Renal cortex interstitium (tissue), 15 donors: ENCODE measurements around the gene LRRC37A2. TPM values are rescaled to one million over a fixed set of nuclear protein-coding genes. Genes with fewer than 3 reads are reported as not detected.
"Not testable (repeated sequence)": the region's sequence is repeated elsewhere in the genome, so short reads cannot be mapped to it uniquely, and the experiment has no call there.

ENCODE experiments used
- DNase-seq, 11 donors: peaks; one replicate each; pipeline ENCODE4 v3.0.0-alpha.2; 2013; ENCODE audit warnings: low read depth in 9 of 11, low spot score in 4 of 11; ENCODE audit errors: extremely low read depth in 1 of 11
- long read RNA-seq, 16 experiments: transcript quantifications; one replicate each; lab custom pipeline, GENCODE V29; 2026
- polyA plus RNA-seq, 3 donors: library from polyadenylated mRNA; unstranded; fragments of 120-200 nt; gene quantifications; one replicate each; pipeline ENCODE4 v1.2.1, GENCODE V29; 2013; ENCODE audit not compliant: insufficient read length in 3 of 3

LRRC37A2 gene
- polyA plus RNA-seq = 10 to 100 TPM; 37.2 to 62.8 (median 42.5) TPM
- long read RNA-seq, donor 1, partial matches to known transcripts = 0 of 4 reads
- long read RNA-seq, donor 1, other reads (novel, unspliced or antisense) = 0 of 4 reads
- long read RNA-seq, donor 2, full-length matches to known transcripts = 4 of 4 reads
- long read RNA-seq, donor 2, partial matches to known transcripts = 0 of 4 reads
- long read RNA-seq, donor 2, other reads (novel, unspliced or antisense) = 0 of 4 reads
- long read RNA-seq, donor 3, partial matches to known transcripts = 0 of 3 reads
- long read RNA-seq, donor 3, other reads (novel, unspliced or antisense) = 0 of 3 reads
- long read RNA-seq, donor 4, transcript LRRC37A2-202 (6 exons, 3,082 nt) = major isoform, 21 of 32 reads
- long read RNA-seq, donor 4, partial matches to known transcripts = 11 of 32 reads
- long read RNA-seq, donor 4, other reads (novel, unspliced or antisense) = 0 of 32 reads
- long read RNA-seq, donor 5 = 0 reads
- long read RNA-seq, donor 6, partial matches to known transcripts = 0 of 2 reads
- long read RNA-seq, donor 6, other reads (novel, unspliced or antisense) = 0 of 2 reads
- long read RNA-seq, donor 7, full-length matches to known transcripts = 13 of 23 reads
- long read RNA-seq, donor 7, partial matches to known transcripts = 10 of 23 reads
- long read RNA-seq, donor 7, other reads (novel, unspliced or antisense) = 0 of 23 reads
- long read RNA-seq, donor 8 = 0 reads
- long read RNA-seq, donor 9, partial matches to known transcripts = 0 of 2 reads
- long read RNA-seq, donor 9, other reads (novel, unspliced or antisense) = 0 of 2 reads
- long read RNA-seq, donor 10, partial matches to known transcripts = 0 of 7 reads
- long read RNA-seq, donor 10, other reads (novel, unspliced or antisense) = 5 of 7 reads
- long read RNA-seq, donor 11, partial matches to known transcripts = 0 of 1 reads
- long read RNA-seq, donor 11, other reads (novel, unspliced or antisense) = 0 of 1 reads
- long read RNA-seq, donor 12, full-length matches to known transcripts = 2 of 11 reads
- long read RNA-seq, donor 12, partial matches to known transcripts = 9 of 11 reads
- long read RNA-seq, donor 12, other reads (novel, unspliced or antisense) = 0 of 11 reads
- long read RNA-seq, donor 13 = 0 reads
- long read RNA-seq, donor 14, partial matches to known transcripts = 0 of 1 reads
- long read RNA-seq, donor 14, other reads (novel, unspliced or antisense) = 0 of 1 reads
- long read RNA-seq, donor 15, partial matches to known transcripts = 0 of 2 reads
- long read RNA-seq, donor 15, other reads (novel, unspliced or antisense) = 0 of 2 reads
- long read RNA-seq, donor 16, transcript LRRC37A2-202 (6 exons, 3,082 nt) = major isoform, 11 of 11 reads
- long read RNA-seq, donor 16, partial matches to known transcripts = 0 of 11 reads
- long read RNA-seq, donor 16, other reads (novel, unspliced or antisense) = 0 of 11 reads

- DNase-seq = not testable (repeated sequence)
These were observed at the start of gene LRRC37A2 for GRCh38 chr17:46512168-46512567. Gene LRRC37A2 (plus strand): TSS chr17:46512468. CDS start chr17:46512713, 245 bp downstream.

- DNase-seq = not testable (repeated sequence)
These were observed 44.6 kb upstream of the LRRC37A2 start for GRCh38 chr17:46467618-46468017.

GRCh38 chr17:46474489-46474888 lies 37.8 kb upstream of the LRRC37A2 start:
- DNase-seq = not testable (repeated sequence)

- not testable (repeated sequence) for DNase-seq
These were observed 36.7 kb upstream of the LRRC37A2 start for GRCh38 chr17:46475583-46475982.

GRCh38 chr17:46478823-46479222 lies 33.4 kb upstream of the LRRC37A2 start:
- DNase-seq = not testable (repeated sequence)

GRCh38 chr17:46481310-46481709 lies 31.0 kb upstream of the LRRC37A2 start:
- DNase-seq = not testable (repeated sequence)

GRCh38 chr17:46492021-46492420 lies 20.2 kb upstream of the LRRC37A2 start:
- not testable (repeated sequence) for DNase-seq

GRCh38 chr17:46499437-46500139 lies 12.7 kb upstream of the LRRC37A2 start:
- not testable (repeated sequence) for DNase-seq

- DNase-seq = not testable (repeated sequence)
These were observed 6.4 kb upstream of the LRRC37A2 start for GRCh38 chr17:46505896-46506295.

- not testable (repeated sequence) for DNase-seq
These were observed 22.4 kb downstream of the LRRC37A2 start for GRCh38 chr17:46534716-46535115.

GRCh38 chr17:46548607-46549006 lies 36.3 kb downstream of the LRRC37A2 start:
- not testable (repeated sequence) for DNase-seq

GRCh38 chr17:46559155-46559554 lies 46.9 kb downstream of the LRRC37A2 start:
- DNase-seq = not testable (repeated sequence)

- DNase-seq = not testable (repeated sequence)
These were observed 47.8 kb downstream of the LRRC37A2 start for GRCh38 chr17:46560048-46560447.

- DNase-seq = not testable (repeated sequence)
These were observed 54.0 kb downstream of the LRRC37A2 start for GRCh38 chr17:46566284-46566683.

- not testable (repeated sequence) for DNase-seq
These were observed 54.7 kb downstream of the LRRC37A2 start for GRCh38 chr17:46566980-46567379.

GRCh38 chr17:46571796-46572195 lies 59.5 kb downstream of the LRRC37A2 start:
- not testable (repeated sequence) for DNase-seq

GRCh38 chr17:46579083-46580075 lies 67.1 kb downstream of the LRRC37A2 start, which contains the start of gene ARL17A:
Gene ARL17A (minus strand): TSS chr17:46579691. CDS start chr17:46576322, 3,369 bp downstream.
- not testable (repeated sequence) for DNase-seq
